SK-N-MC (cell line): ENCODE data around the gene AMPD2.

Experiments used
- DNase-seq: peaks from one replicate; pipeline ENCODE4 v3.0.0-alpha.2; 2011; ENCODE audit warnings: low read depth, low spot score
- H3K27ac ChIP-seq: fragments of 200-600 bp; sonication (generic); 2 replicates; pipeline ENCODE4 v1.5.1; 2016; ENCODE audit warnings: mixed run types
- H3K36me3 ChIP-seq: fragments of 200-600 bp; sonication (generic); 2 replicates; pipeline ENCODE4 v1.6.1; 2017; ENCODE audit warnings: antibody characterized with exemption, low read length, mixed read lengths; ENCODE audit not compliant: insufficient read depth
- H3K4me3 ChIP-seq: fragments of 200-600 bp; sonication (generic); 2 replicates; pipeline ENCODE4 v1.5.1; 2016
- H3K9ac ChIP-seq: fragments of 200-600 bp; sonication (generic); 2 replicates; pipeline ENCODE4 v1.8.0; 2017; ENCODE audit warnings: mixed run types, mixed read lengths; ENCODE audit not compliant: insufficient read length
- H3K9me3 ChIP-seq: fragments of 200-600 bp; sonication (generic); 2 replicates; pipeline ENCODE4 v1.6.1; 2017; ENCODE audit warnings: low read depth, mild to moderate bottlenecking, antibody characterized with exemption, low read length, moderate library complexity, mixed read lengths
- EZH2 ChIP-seq: fragments of 200-600 bp; sonication (generic); IDR thresholded peaks from one replicate; pipeline ENCODE4 v1.6.1; 2017; ENCODE audit warnings: antibody characterized with exemption
- FOXP2 ChIP-seq: optimal IDR thresholded peaks from 2 replicates; pipeline ENCODE3; 2011; ENCODE audit warnings: mild to moderate bottlenecking, moderate library complexity; ENCODE audit not compliant: insufficient read depth; ENCODE audit errors: extremely low read length, control extremely low read depth
- POLR2AphosphoS5 ChIP-seq: IDR thresholded peaks from 2 replicates; pipeline ENCODE4 v1.6.1; 2012; ENCODE audit warnings: mild to moderate bottlenecking, low read depth, low read length, borderline replicate concordance

The AMPD2 gene

DNA sequence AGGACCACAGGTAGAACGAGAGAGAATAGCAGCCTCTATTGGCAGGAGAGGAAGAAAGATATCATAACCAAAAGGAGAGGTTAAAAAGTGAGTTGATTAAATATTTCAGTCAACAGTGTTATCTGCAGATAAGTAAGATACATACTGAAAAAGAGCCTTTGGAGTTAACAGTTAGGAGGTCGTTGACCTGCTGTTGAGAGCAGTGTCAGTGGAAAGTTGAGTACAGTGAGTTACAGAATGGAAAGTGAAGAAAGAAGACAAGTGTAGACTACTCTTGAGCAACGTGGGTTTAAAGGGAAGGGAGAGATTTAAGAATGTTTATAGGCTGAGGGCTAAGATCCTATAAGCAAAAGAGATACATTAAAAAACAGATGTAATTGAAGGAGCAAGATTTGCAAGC, 30.5 kb upstream of the AMPD2 start:
- no peak overlapping the region for H3K4me3 ChIP-seq
- H3K9me3 ChIP-seq: no peaks in the 10 kb centered on the region
- no peak overlapping the region for H3K27ac ChIP-seq
- no peak for DNase-seq
- no peak for TF ChIP-seq POLR2AphosphoS5
- TF ChIP-seq EZH2: no peak
- TF ChIP-seq FOXP2: no peak
- peaks cover 77% of the 10 kb centered on the region for H3K36me3 ChIP-seq
- no peak overlapping the region for H3K9ac ChIP-seq

DNA sequence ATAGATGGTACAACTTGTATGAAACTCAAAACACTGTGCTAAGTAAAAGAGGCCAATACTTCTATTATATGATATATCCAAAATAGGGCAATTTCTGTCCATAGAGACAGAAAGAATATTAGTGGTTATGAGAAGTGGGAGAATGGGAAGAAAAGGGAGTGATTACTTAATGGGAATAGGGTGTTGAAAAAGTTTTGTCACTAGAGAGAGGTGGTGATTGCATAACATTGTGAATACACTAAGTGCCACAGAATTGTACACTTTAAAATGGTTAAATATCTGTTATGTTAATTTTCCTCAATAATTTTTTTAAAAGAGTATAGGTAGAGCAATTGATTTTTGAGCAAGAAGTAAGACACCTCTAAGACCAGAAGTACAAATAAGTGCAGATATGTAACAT, 30.0 kb upstream of the AMPD2 start:
- H3K9me3 ChIP-seq: no peaks in the 10 kb centered on the region
- DNase-seq: no peak
- H3K9ac ChIP-seq: no peak overlapping the region
- peaks cover 74% of the 10 kb centered on the region for H3K36me3 ChIP-seq
- 0 out of 2 replicates have a peak overlapping the region, but pooled peaks have one; percentile 19 for H3K27ac ChIP-seq
- TF ChIP-seq EZH2 (no peak), POLR2AphosphoS5 (no peak), FOXP2 (no peak)
- H3K4me3 ChIP-seq: no peak overlapping the region

DNA sequence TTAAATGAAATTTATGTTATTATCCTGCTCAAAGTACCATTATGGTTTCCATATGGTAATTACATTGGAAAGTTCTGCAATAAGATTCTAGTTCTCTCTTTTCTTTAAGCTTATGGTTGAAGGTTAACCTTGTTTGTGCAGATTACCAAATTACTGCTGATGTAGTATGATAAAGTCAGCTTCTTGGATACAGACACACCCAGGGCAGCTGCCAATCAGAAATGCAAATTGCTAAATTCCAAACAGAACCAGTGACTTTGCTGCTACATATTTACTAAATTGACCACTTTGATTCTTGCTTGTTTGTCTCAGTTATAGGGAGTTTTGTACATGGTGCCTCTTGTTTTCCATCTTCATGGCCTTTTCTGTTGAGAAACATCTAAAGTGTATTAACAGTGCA, 26.7 kb upstream of the AMPD2 start:
- Histone ChIP-seq H3K36me3 (peaks cover 49% of the 10 kb centered on the region), H3K9ac (no peak overlapping the region), H3K9me3 (no peaks in the 10 kb centered on the region), H3K27ac (0 out of 2 replicates have a peak overlapping the region, but pooled peaks have one; percentile 4), H3K4me3 (no peak overlapping the region)
- no peak for DNase-seq
- TF ChIP-seq POLR2AphosphoS5: no peak

DNA sequence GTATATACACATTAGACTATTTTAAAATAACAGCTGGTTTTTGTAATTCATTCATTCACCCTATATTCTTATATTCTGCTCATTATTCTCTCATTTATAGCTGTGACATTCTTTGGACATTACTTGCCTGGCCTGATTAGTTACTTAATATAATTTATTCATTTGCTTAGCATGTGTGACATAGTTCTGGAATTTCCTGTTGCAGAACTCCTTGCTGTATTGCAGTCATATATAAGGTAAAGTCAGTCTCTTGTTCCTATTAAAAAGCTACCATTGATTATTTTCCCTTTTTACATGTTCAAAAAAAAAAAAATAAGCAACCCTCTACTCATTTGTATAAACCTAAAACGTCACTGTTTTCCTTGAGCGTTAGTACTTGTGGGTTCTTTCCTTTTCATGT, 24.1 kb upstream of the AMPD2 start:
- Histone ChIP-seq H3K4me3 (peak overlapping the region; percentile 34), H3K36me3 (peaks cover 27% of the 10 kb centered on the region), H3K27ac (peak overlapping the region; percentile 88), H3K9ac (peak overlapping the region; percentile 34), H3K9me3 (no peaks in the 10 kb centered on the region)
- DNase-seq: no peak
- TF ChIP-seq EZH2 (no peak), POLR2AphosphoS5 (no peak), FOXP2 (no peak)

DNA sequence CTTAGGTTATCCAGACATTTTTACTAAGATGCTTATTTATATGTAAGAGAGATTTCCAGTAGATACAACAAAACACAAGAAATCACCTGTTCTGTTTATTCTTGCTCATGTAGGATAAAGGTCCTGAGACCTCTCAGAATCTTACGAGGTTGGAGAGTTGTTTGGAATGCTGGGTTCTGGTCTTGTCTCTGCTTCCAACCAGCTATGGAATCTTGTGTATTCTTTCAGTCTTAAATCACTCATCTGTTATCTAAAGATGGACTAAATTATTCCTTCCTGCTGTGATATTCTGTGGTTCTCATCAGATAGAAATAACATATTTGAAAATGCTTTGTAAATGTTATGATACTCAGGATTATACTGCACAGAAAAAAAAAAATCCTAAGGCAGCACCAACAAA, 21.5 kb upstream of the AMPD2 start:
- TF ChIP-seq FOXP2 (no peak), EZH2 (no peak), POLR2AphosphoS5 (no peak)
- no peak for DNase-seq
- Histone ChIP-seq H3K9ac (no peak overlapping the region), H3K36me3 (peaks cover 10% of the 10 kb centered on the region), H3K4me3 (peak overlapping the region; percentile 7; the same call in 1 of the 2 replicates), H3K9me3 (no peaks in the 10 kb centered on the region), H3K27ac (peak overlapping the region; percentile 80)

DNA sequence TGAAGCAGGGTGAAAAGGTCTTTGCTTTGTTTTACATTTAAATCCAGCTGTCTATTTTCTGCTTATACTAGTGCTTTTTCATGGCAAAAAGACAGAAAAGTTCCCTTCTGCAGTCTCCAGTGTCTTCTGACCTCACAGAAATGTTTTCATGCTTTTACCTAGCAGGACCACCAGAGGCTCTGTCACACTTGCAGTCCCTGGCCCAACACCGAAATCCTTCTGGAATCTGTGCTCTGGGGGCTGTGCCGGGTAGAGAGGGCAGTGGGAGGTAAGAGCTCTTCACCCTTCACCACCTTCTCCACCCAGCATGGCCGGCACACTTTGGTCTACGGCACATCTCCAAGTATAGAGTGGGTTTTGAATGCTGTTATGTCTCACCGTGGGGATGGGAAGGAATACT, 21.0 kb upstream of the AMPD2 start:
- Histone ChIP-seq H3K9ac (no peak overlapping the region), H3K9me3 (no peaks in the 10 kb centered on the region), H3K4me3 (peak overlapping the region; percentile 7; the same call in 1 of the 2 replicates), H3K36me3 (peaks cover 5% of the 10 kb centered on the region), H3K27ac (peak overlapping the region; percentile 80)
- DNase-seq: no peak
- TF ChIP-seq POLR2AphosphoS5: no peak
- no peak for TF ChIP-seq EZH2
- TF ChIP-seq FOXP2: no peak

DNA sequence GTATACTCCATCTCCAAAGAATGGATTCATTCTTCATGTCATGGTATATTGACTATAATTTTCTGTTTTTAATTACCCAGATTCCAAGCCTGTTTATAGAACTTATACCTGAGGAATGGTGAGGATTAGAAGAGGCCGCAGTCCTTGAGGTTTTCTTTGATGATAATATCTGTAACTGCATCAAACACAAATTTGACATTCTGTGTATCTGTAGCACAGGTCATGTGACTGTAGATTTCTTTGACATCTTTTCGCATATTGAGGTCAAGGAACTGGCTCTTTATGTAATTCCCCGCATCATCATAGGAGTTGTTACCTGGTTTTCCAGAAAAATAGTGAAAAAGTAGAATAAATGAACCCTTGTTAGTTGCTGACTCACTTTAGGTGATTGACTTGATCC, 16.4 kb upstream of the AMPD2 start:
- TF ChIP-seq POLR2AphosphoS5 (no peak), EZH2 (no peak), FOXP2 (no peak)
- Histone ChIP-seq H3K9me3 (no peaks in the 10 kb centered on the region), H3K4me3 (no peak overlapping the region), H3K9ac (no peak overlapping the region), H3K27ac (no peak overlapping the region), H3K36me3 (no peaks in the 10 kb centered on the region)
- no peak for DNase-seq

DNA sequence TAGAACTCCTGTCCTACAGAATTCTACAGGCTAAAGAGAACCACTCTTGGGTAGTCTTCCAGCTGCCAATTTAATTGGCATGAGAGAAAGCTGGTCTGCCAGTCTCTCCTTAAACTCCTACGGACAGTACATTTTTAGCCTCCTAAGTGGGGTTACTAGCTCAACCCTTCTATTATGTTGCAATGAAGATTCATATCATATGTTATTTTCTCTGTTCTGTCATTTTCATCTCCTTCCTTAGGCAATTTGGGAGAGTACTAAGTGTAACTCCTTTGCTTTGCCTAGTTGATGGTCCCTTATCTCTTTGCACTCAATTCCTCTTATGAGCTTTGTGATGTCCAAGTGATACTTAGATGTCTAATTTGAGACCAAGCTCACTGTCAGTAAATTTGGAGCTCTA, 14.3 kb upstream of the AMPD2 start:
- no peak overlapping the region for H3K9ac ChIP-seq
- no peak overlapping the region for H3K4me3 ChIP-seq
- no peak for DNase-seq
- no peaks in the 10 kb centered on the region for H3K9me3 ChIP-seq
- H3K27ac ChIP-seq: no peak overlapping the region
- TF ChIP-seq FOXP2: no peak
- no peak for TF ChIP-seq POLR2AphosphoS5
- TF ChIP-seq EZH2: no peak
- no peaks in the 10 kb centered on the region for H3K36me3 ChIP-seq

DNA sequence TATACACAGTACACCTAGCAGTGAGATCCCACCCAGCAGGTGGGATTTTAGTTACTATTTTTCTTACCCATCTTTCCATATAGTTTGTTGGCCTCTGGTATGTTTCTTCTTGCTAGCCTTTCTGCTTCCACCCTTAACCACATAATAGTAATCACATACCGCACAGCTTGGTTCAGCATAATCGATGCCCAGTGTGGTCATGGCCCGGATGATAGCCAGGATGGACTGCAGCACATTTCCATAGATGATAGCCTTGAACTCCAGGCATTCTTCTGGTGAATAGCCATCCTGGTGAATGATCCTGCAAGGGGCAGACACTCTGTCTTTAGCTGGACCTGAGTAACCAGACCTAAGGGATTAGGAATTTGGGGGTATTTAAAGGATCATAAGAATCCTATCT, 9.8 kb upstream of the AMPD2 start:
- H3K9me3 ChIP-seq: no peaks in the 10 kb centered on the region
- no peak for DNase-seq
- TF ChIP-seq EZH2 (no peak), POLR2AphosphoS5 (no peak), FOXP2 (no peak)
- no peak overlapping the region for H3K4me3 ChIP-seq
- no peak overlapping the region for H3K9ac ChIP-seq
- no peak overlapping the region for H3K27ac ChIP-seq
- H3K36me3 ChIP-seq: no peaks in the 10 kb centered on the region
